Retinal pigment epithelial cell (primary cell): ENCODE data around the gene HECTD1.

ENCODE experiments used
- DNase-seq: peaks from one replicate; pipeline ENCODE4 v3.0.0-alpha.2; 2010; ENCODE audit warnings: low read depth
- H3K4me3 ChIP-seq: 2 replicates; pipeline ENCODE4 v1.5.1; 2011; ENCODE audit warnings: mild to moderate bottlenecking, low read length, control low read depth, moderate library complexity
- CTCF ChIP-seq: conservative IDR thresholded peaks from 2 replicates; pipeline ENCODE4 v1.5.1; 2011; ENCODE audit warnings: low read depth, low read length, control low read depth, inconsistent platforms

Gene HECTD1

DNA sequence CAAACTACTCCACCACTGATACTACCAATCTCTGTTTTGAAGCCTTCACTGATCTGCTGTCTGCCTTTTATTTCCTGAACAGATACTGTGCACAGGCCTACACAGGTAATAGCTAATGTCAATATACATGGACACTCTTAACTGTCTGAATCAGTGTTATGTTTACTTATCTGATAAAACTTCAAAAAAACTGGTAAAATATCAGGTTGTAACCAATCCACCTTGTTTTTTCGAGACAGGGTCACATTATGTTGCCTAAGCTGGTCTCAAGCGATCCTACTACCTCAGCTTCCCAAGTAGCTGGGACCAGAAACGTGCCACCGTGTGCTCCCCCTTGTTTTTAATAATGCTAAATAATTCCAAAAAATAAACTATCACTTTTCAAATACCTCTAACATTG is 43.5 kb downstream of the HECTD1 start:
- DNase-seq, result no peak
- no peak overlapping the region for H3K4me3 ChIP-seq
- no peak for TF ChIP-seq CTCF

DNA sequence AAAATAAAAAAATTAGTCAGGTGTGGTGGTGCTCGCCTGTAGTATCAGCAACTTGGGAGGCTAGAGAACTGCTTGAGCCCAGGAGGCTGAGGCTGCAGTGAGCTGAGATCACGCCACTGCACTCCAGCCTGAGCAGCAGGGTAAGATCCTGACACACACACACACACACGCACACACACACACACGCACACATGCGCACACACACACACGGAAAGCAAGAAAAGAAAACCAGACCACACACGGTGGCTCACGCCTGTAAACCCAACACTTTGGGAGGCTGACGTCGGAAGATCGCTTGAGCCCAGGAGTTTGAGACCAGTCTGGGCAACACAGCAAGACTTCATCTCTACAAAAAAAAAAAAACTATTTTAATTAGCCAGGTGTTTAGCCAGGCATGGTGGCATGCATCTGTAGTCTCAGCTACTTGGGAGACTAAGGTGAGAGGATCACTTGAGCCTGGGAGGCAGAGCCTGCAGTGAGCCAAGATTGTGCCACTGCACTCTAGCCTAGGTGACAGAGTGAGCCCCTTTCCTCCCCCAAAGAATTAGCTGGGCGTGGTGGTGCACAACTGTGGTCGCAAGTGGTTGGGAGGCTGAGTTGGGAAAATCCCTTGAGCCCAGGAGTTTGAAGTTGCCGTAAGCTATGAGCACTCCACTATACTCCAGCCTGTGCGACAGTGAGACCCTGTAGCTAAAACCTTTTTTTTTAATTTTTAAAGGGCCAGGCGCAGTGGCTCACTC is 44.5 kb downstream of the HECTD1 start:
- DNase-seq, result no peak
- no peak overlapping the region for H3K4me3 ChIP-seq
- TF ChIP-seq CTCF, result no peak

DNA sequence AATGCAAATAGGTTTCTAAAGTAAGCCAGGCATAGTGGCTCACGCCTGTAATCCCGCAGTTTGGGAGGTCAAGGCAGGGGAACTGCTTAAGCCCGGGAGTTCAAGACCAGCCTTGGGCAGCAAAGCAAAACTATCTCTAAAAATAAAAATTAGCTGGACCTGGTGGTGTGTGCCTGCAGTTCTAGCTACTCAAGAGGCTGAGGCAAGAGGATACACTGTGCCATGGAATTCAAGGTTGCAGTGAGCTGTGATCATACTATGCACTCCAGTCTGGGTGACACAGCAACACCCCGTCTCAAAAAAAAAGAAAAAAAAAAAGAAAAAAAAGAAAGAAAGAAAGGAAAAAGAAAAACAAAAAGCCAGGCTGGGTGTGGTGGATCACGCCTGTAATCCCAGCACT is 46.3 kb downstream of the HECTD1 start:
- DNase-seq, result no peak
- no peak for TF ChIP-seq CTCF
- no peak overlapping the region for H3K4me3 ChIP-seq

- TF ChIP-seq CTCF, result no peak
- no peak overlapping the region for H3K4me3 ChIP-seq
- DNase-seq, result no peak
Observed at GRCh38 chr14:31159682-31160296, 47.8 kb downstream of the HECTD1 start.

- DNase-seq, result no peak
- no peak overlapping the region for H3K4me3 ChIP-seq
- TF ChIP-seq CTCF, result no peak
Observed at GRCh38 chr14:31154956-31155355, 52.6 kb downstream of the HECTD1 start.

DNA sequence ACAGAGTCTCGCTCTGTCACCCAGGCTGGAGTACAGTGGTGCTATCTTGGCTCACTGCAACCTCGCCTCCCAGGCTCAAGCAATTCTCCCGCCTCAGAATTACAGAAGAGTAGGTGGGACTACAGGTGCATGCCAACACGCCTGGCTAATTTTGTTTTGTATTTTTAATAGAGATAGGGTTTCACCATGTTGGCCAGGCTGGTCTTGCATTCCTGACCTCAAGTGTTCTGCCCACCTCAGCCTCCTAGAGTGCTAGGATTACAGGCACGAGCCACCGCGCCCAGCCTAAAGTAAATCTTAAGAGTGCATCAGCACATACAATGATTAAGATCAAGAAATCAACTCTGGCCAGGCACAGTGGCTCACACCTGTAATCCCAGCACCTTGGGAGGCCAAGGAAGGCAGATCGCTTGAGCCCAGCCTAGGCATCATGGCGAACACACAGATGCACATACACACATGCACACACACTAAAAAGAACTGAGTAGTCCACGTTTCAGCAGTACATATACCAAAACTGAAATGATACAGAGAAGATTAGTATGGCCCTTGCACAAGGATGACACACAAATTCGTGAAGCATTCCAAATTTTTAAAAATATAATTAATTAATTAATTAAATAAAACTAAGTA is 65.0 kb downstream of the HECTD1 start:
- H3K4me3 ChIP-seq, result no peak overlapping the region
- no peak for DNase-seq
- TF ChIP-seq CTCF, result no peak

GRCh38 chr14:31139301-31139847 is 68.2 kb downstream of the HECTD1 start:
- DNase-seq, result no peak

More at GRCh38 chr14:31139301-31139847, 68.2 kb downstream of the HECTD1 start:
- no peak overlapping the region for H3K4me3 ChIP-seq
- no peak for TF ChIP-seq CTCF
